Activated CD8-positive, alpha-beta T cell treated with anti-CD3 and anti-CD28 coated beads for 36 hours (primary cell): ENCODE results near the gene PPP1CB. TPM values are rescaled to one million over a fixed set of nuclear protein-coding genes. Genes with fewer than 3 reads are reported as not detected.

Experiments used
- ATAC-seq: fragments of 200-7000 bp; cut with Tn5 transposase; one replicate; pipeline ENCODE4 v1.10.0; 2021; ENCODE audit warnings: mild to moderate bottlenecking, moderate library complexity
- CTCF ChIA-PET: fragments of 350-600 bp; sonication (Branson Sonifier 250); formaldehyde crosslinking; loops from one replicate; lab custom pipeline; 2021; ENCODE audit warnings: antibody characterized with exemption; lab: Charles Lee
- POLR2A ChIA-PET: fragments of 350-600 bp; sonication (Branson Sonifier 250); formaldehyde crosslinking; loops from one replicate; lab custom pipeline; 2021; ENCODE audit warnings: antibody characterized with exemption; lab: Charles Lee
- DNase-seq: peaks from one replicate; pipeline ENCODE4 v3.0.0-alpha.2; 2020
- H3K27ac Mint-ChIP-seq: one replicate; pipeline ENCODE4 v1.8.0; 2021; ENCODE audit warnings: mild to moderate bottlenecking, mixed read lengths
- H3K27me3 Mint-ChIP-seq: one replicate; pipeline ENCODE4 v1.8.0; 2021; ENCODE audit warnings: mixed read lengths
- H3K36me3 Mint-ChIP-seq: one replicate; pipeline ENCODE4 v1.8.0; 2021; ENCODE audit warnings: low read depth, mixed read lengths
- H3K4me1 Mint-ChIP-seq: one replicate; pipeline ENCODE4 v1.8.0; 2021; ENCODE audit warnings: low read depth, mixed read lengths
- H3K4me3 Mint-ChIP-seq: one replicate; pipeline ENCODE4 v1.8.0; 2021; ENCODE audit warnings: mild to moderate bottlenecking, moderate library complexity, mixed read lengths
- H3K9me3 Mint-ChIP-seq: one replicate; pipeline ENCODE4 v1.8.0; 2021; ENCODE audit warnings: mixed read lengths
- CTCF ChIP-seq: fragments of 200-600 bp; IDR thresholded peaks from one replicate; pipeline ENCODE4 v1.8.0; 2022; ENCODE audit warnings: antibody characterized with exemption, mild to moderate bottlenecking
- intact Hi-C: fragments of 100-400 bp; cut with micrococcal nuclease; formaldehyde crosslinking; loops from one replicate; pipeline ENCODE4 v1.10.0; 2022
- total RNA-seq, 2 experiments: library from RNA; stranded (reverse); gene quantifications; one replicate each; pipeline ENCODE4 v1.2.3, GENCODE V29; 2021

The PPP1CB gene
- total RNA-seq, 2 experiments from 2014 or later: 206 to 216 TPM

DNA sequence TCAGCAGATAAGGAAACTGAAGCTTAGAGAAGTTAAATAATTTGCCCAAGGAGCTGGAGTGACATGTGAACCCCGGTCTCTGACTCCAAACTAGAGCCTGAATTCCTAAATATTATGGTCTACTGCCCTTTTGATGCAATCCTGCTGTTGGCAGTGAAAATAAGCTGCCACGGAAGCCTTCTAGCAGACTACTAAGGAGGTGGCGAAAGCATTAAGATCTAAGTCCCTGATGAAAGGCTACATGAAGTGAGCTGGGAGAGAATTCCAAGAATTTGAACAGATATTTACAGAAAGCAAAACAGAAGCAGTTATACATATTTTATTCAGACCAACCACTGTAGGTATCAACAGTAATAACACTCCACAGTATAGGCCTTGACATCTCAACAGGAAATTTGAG lies 90.4 kb downstream of the PPP1CB start:
- no peak for ATAC-seq
- no peak for TF ChIP-seq CTCF
- Mint-ChIP-seq H3K27me3 (no peaks in the 10 kb centered on the region), H3K36me3 (no peaks in the 10 kb centered on the region), H3K27ac (no peak overlapping the region), H3K4me1 (no peaks in the 10 kb centered on the region), H3K4me3 (no peak overlapping the region), H3K9me3 (no peaks in the 10 kb centered on the region)
- no peak for DNase-seq
- intact Hi-C loops: no loop called here
- ChIA-PET POLR2A (interaction anchor here (0.5 kb wide), 1 partner anchor 11 kb away, joined by 4 read pairs; no protein-coding TSS in a partner anchor), CTCF (interaction anchor here (1.2 to 1.5 kb wide), 4 partner anchors 8 to 276 kb away, joined by 3 to 4 read pairs (median 4); no protein-coding TSS in a partner anchor)

Other genes starting within 250 kb of the PPP1CB start
- 1 to 10 TPM; 1.3 to 1.4 TPM for gene SPDYA, start 59.0 kb downstream of the PPP1CB start, total RNA-seq
- 10 to 100 TPM; 14.5 to 19.3 TPM for gene TRMT61B, start 118.5 kb downstream of the PPP1CB start, total RNA-seq
- gene WDR43, start 142.8 kb downstream of the PPP1CB start, total RNA-seq: 100 to 1,000 TPM; 121 to 129 TPM
- gene TOGARAM2, start 229.5 kb downstream of the PPP1CB start, total RNA-seq: 1 to 10 TPM; 2.3 to 2.7 TPM